Measurements from ENCODE around the gene OR5H15. TPM values are rescaled to one million over a fixed set of nuclear protein-coding genes. Genes with fewer than 3 reads are reported as not detected.

Gene OR5H15
- total RNA-seq, 1 donor from 2014 or later, result not detected

Other genes with a start within 250 kb of the OR5H15 start
- gene RIOX2, start 194.3 kb upstream of the OR5H15 start, total RNA-seq, result 13.9 TPM
- not detected for gene GABRR3, start 131.4 kb upstream of the OR5H15 start, total RNA-seq
- not detected for gene OR5AC2, start 79.5 kb upstream of the OR5H15 start, total RNA-seq
- gene OR5H1, start 36.0 kb upstream of the OR5H15 start, total RNA-seq, result not detected
- gene OR5H14, start 19.2 kb upstream of the OR5H15 start, total RNA-seq, result not detected
- gene OR5H6, start 97.5 kb downstream of the OR5H15 start, total RNA-seq, result not detected
- gene OR5H2, start 115.8 kb downstream of the OR5H15 start, total RNA-seq, result not detected
- not detected for gene OR5K4, start 187.2 kb downstream of the OR5H15 start, total RNA-seq
- gene OR5K3, start 224.0 kb downstream of the OR5H15 start, total RNA-seq, result not detected

Measured in frontal cortex (tissue), 1 donor.